GM12873 (cell line): ENCODE results near the gene OR6V1.

Source experiments
- TF ChIP-seq, protein P1 (sequence below): IDR thresholded peaks from 2 replicates; pipeline ENCODE4 v1.5.1; 2012; ENCODE audit warnings: low read depth, mild to moderate bottlenecking, moderate library complexity, low read length, control low read depth; ENCODE audit not compliant: insufficient read depth; ENCODE audit errors: missing control alignments

Gene OR6V1

GRCh38 chr7:143043391-143043790, 8.8 kb upstream of the OR6V1 start:
- TF ChIP-seq, protein P1, sequence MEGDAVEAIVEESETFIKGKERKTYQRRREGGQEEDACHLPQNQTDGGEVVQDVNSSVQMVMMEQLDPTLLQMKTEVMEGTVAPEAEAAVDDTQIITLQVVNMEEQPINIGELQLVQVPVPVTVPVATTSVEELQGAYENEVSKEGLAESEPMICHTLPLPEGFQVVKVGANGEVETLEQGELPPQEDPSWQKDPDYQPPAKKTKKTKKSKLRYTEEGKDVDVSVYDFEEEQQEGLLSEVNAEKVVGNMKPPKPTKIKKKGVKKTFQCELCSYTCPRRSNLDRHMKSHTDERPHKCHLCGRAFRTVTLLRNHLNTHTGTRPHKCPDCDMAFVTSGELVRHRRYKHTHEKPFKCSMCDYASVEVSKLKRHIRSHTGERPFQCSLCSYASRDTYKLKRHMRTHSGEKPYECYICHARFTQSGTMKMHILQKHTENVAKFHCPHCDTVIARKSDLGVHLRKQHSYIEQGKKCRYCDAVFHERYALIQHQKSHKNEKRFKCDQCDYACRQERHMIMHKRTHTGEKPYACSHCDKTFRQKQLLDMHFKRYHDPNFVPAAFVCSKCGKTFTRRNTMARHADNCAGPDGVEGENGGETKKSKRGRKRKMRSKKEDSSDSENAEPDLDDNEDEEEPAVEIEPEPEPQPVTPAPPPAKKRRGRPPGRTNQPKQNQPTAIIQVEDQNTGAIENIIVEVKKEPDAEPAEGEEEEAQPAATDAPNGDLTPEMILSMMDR = no peak

DNA sequence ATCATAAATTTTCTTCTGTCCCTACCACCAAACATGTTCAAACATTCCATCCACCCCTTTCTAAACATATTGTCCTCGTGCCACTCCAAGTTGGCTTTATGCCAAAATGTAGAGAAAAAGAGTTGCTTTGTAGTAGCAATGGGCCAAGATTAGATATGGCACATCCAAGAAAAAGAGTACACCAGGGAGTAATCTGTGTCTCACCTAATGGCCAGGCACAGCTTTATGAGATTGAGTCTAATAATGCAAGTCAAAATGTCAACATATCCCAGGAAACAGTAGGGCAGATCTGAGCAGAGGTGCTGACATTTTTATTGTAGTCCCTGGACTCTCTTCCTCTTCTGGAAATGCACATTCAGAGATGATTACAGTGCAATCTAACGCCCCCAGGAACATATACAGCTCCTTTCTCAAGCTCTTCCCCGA, 5.7 kb upstream of the OR6V1 start:
- TF ChIP-seq, protein P1 = no peak

DNA sequence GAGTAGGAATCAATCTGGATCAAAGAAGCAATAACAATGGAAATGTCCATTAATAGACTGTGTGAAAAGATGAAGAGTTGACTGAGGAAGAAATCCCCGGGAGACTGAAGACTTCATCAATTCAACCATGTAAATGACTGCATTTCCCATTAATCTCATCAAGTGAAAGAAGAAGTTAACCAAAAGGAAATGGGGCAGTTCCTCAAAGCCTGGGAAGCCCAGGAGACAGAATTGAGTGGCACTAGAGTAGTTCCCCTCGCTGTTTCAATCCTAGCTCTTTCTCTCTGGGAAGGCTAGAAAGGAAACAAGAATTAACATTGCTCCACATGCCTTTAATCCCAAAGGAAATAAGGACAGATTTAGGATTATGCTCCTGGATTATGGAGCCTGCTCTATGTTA, 4.8 kb upstream of the OR6V1 start:
- TF ChIP-seq, protein P1 = no peak

- TF ChIP-seq, protein P1 = no peak
These were observed 3.3 kb upstream of the OR6V1 start for GRCh38 chr7:143048827-143049226.

- TF ChIP-seq, protein P1 = no peak
These were observed 2.8 kb upstream of the OR6V1 start for GRCh38 chr7:143049362-143049761.

GRCh38 chr7:143050931-143051330, 1.2 kb upstream of the OR6V1 start:
- TF ChIP-seq, protein P1 = no peak

DNA sequence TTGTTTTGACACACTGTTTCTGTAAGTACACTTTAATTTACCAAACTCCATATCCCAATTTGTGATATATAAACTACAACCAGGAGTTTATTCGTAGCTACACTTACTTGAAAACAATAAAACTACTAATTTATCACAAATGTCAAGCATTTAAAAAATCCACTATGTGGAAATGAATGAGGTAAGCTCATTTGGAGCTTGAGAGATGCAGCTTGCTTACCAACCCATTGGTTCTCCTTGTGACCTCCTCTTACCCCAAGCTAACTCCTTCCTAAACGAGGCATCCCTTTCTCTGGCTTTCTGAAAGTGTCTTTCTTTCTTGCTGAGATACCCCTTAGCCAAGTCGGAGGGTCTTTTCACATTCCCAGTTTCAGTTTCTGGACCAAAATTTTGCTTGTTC, 2.5 kb downstream of the OR6V1 start:
- TF ChIP-seq, protein P1 = no peak

GRCh38 chr7:143055754-143056153, 3.6 kb downstream of the OR6V1 start:
- TF ChIP-seq, protein P1 = no peak
